LNCAP (cell line): ENCODE measurements around the gene MAP1B.

Experiments used
- TF ChIP-seq, protein P1 (sequence below): fragments of 450-650 bp; IDR thresholded peaks from 2 replicates; pipeline ENCODE4 v1.5.1; 2017; ENCODE audit warnings: mild to moderate bottlenecking

The MAP1B gene

GRCh38 chr5:72117307-72117706 lies 10.0 kb downstream of the MAP1B start:
- TF ChIP-seq, protein P1, sequence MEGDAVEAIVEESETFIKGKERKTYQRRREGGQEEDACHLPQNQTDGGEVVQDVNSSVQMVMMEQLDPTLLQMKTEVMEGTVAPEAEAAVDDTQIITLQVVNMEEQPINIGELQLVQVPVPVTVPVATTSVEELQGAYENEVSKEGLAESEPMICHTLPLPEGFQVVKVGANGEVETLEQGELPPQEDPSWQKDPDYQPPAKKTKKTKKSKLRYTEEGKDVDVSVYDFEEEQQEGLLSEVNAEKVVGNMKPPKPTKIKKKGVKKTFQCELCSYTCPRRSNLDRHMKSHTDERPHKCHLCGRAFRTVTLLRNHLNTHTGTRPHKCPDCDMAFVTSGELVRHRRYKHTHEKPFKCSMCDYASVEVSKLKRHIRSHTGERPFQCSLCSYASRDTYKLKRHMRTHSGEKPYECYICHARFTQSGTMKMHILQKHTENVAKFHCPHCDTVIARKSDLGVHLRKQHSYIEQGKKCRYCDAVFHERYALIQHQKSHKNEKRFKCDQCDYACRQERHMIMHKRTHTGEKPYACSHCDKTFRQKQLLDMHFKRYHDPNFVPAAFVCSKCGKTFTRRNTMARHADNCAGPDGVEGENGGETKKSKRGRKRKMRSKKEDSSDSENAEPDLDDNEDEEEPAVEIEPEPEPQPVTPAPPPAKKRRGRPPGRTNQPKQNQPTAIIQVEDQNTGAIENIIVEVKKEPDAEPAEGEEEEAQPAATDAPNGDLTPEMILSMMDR = no peak

- TF ChIP-seq, protein P1 = no peak
Observed at GRCh38 chr5:72121052-72121779, 13.9 kb downstream of the MAP1B start.

DNA sequence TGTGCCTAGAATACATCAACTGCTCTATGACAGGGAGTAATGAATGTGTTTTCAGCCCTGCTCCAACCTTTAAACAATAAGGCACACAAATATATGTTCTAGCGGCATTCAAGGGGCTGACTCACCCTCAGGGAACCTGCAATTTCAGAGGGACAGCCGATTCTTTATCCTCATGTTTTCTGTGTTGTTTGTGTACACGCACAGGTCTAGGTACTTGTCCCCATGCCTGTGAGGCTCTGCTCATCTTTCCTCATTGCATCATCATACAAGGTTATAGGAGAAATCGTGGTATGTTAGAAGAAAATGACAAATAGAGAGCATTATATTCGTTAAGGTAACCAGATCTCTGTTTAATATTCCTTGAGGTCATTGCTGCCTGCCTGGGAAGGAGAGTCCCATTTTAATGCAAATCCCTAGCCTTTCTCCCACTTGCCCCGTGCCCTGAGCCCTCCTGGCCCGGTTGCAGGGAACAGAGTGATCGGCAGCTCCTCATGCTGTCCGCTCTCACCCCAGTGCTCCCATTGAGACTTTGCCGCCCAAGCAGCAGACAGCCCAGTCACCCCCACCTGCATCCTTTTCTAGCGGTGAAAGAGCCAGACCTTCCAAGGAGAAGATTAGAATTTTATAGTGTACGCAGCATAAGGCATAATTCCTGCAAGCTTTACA lies 14.6 kb downstream of the MAP1B start:
- TF ChIP-seq, protein P1 = no peak

DNA sequence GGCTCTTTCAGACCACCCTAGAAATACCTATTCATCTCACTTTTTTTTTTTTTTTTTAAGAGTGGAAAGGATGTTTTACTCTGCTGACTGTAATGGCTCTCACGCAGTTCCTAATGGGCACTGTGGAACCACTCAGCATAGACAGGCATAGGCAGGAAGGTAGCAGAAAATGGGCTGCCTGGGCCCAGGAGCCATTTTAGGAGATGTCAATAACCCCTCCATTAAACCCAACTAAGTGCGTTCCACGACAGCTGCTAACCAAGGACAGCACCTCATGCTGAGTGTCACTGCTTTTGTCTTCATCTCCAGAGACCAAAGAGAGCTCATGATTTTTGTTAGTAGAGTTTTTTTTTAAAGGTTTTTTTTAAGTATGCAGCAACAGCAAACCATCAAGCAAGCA lies 15.3 kb downstream of the MAP1B start:
- TF ChIP-seq, protein P1 = no peak

DNA sequence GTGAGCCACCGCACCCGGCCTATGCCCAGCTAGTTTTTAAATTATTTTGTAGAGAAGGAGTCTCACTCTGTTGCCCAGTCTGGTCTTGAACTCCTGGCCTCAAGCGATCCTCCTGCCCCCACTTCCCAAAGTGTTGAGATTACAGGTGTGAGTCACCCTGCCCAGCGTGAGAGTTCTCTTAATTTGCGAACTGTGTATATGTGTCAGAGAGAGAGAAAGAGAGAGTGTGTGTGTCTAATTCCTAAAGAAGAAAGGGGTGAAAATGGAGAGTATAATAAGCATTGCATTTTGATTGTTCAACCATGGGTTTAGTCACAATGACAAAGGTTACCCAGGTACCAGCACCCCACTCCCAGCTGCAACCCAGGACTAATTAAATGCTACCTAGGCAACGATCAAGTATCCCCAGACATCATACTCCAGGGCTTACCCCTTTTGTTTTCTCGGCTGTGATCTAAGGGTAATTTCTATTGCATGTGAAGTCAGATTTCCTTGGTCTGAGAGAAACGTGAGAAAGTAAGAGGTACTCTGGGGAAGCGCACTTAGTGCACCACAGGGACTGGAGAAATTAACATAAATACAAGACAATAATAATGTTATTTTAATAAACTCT lies 16.6 kb downstream of the MAP1B start:
- TF ChIP-seq, protein P1 = no peak

DNA sequence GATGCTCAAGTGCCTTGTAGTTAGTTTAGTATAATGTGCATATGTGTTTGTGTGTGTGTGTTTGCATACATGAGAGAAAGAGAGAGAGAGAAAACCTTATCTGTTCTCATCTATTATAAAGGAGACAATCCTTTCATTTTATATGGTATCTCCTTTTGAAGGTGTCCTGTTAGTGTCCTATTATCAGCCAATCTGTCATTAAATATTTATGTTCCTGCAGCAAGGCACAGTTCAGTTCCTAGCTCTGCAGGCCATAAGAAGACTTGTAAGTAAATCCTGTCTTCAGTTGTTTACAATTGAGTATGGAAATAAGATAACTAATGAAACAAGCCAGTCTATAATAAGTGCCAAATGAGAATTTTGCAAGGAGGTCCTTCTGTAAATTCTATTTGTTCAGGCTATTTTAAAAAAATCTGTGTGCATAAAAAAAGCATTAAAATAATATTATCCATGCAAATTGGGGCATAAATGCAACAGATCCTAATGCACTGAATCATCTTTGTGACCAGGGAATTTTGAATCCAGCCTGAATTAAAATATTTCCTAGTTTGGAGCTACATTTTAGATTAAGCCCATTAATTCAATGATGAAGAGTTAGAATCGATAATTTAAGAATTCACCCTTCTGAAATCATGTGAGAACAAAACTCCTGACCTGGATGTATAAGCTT lies 18.1 kb downstream of the MAP1B start:
- TF ChIP-seq, protein P1 = no peak

GRCh38 chr5:72125941-72126620 lies 18.8 kb downstream of the MAP1B start:
- TF ChIP-seq, protein P1 = no peak
